ENCODE results near the gene IQGAP2.

The IQGAP2 gene

DNA sequence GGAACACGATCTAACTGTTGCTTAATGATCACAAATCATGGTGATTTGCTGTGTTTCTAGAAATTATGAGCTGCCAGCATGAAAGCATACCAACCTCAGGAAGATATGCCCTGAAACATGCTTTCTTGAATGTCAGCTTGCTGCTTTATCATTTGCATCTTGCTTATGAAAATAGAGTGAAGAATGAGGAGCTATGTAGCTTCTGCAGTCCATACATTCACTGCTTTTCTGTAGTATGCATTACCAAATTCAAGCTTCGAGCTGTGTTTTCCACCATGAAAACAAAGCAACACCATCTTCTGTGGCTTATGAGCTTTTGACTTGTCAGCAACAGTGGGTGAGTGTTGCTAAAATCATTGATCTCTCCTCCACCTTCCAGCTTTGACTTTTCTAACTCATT is 203.6 kb downstream of the IQGAP2 start:
- no peak for DNase-seq (ENCODE audit: low read depth)

DNA sequence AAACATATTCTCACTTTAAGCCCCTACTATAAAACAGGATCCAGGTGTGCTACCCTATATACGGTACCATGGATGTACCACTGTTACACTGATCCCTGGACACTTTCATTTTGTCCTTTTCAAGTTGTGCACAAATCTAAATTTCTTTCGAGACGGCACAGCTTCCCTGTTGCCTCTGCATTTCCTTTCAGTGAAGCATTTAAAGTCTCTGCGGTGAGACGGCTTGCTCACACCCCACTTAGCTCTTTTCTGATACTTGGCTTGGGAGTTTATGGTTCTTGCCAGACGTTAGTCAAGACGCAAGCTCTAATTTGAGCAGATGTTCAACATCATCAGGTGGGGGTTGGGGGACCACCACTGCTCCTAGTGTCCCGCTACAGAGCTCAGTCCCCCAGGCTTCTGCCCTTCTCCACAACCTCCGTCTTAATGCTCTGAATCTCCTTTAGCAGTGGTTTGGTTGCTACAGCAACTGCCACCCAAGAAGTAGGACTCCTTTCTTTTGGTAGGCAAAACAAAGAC is 204.3 kb downstream of the IQGAP2 start:
- DNase-seq (ENCODE audit: low read depth): no peak

DNA sequence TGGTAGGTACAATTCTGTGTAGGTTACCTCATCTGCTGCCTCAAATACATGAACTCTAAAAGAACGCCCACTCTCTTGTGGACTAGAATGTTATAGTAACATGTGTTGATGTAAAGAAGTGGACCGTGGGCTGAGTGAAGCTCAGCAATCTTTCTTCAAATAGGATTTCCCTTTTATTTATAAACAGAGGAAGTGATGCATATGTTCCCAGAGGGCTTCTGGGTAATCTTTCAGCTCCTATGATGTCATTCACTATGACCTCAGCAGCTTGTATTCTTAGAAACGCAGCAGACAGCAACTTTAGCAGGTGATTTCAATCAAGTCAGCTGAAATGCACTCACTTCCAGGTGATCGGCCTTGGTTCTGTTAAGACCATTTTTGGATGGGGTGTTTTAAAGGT is 205.7 kb downstream of the IQGAP2 start:
- DNase-seq (ENCODE audit: low read depth): no peak

DNA sequence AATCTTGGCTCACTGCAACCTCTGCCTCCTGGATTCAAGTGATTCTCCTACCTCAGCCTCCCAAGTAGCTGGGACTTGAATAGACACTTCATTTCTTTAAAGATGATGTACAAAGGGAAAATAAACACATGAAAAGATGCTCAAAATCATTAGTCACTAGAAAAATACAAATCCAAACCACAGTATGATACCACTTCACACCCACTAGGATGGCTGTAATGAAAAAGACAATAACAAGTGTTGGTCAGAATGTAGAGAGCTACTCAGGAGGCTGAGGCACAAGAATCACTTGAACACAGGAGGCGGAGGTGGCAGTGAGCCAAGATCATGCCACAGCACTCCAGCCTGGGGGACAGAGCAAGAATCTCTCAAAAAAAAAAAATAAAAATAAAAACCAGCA is 207.1 kb downstream of the IQGAP2 start:
- no peak for DNase-seq (ENCODE audit: low read depth)

DNA sequence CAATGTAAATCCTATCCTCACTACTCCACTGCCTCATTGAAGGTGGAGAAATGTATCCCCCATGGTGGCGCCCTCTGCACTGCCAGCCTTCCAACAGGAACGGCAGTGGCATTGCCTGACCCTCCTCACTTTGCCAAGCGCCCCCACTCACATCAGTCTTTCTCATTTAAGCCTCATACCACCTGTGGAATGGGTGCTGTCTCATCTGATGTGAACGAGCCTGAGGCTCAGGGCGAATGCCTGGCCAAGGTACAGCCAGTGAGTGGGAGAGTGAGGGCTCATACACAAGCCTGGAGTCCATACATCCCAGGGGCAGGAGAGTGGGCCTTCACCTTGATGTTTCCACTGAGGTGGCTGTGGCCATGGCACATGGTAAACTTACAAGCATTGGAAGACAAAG is 209.9 kb downstream of the IQGAP2 start:
- DNase-seq (ENCODE audit: low read depth): no peak

DNA sequence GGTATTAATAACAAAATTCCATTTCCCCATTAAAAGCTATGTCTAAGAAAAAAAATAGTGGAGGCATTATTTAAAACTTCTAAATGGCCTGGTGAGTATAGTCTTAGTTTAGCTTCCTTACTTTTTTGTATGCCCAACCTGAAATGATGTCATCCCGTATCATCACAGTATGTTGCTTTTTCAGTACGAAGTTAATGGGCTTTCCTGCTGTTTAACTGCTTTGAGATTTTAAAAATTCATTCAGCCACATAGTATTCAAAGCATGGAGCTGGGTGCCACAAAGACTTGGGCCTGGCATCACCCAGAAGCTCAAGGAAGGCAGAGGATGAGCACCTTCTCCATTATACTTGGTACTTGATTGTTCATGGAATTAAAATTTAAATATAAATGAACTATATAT is 212.7 kb downstream of the IQGAP2 start:
- no peak for DNase-seq (ENCODE audit: low read depth)

DNA sequence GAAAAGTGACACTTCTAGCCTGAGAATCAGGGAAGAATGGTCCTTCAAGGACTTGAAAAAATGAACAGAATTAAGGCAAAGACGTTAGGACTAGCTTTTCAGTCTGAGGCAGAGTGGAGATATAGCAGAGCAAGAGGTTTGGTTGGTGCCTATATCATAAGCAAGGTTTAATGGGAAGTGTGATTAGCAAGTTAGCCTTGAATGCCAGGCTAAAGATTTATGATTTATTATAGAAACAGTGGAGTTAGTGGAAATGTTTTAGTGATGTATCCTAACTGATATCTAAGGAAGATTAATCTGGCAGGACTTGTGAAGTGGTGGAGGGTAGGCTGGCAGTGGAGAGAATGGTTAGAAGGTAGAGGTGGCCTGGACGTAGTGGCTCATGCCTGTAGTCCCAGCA is 213.1 kb downstream of the IQGAP2 start:
- DNase-seq (ENCODE audit: low read depth): no peak

DNA sequence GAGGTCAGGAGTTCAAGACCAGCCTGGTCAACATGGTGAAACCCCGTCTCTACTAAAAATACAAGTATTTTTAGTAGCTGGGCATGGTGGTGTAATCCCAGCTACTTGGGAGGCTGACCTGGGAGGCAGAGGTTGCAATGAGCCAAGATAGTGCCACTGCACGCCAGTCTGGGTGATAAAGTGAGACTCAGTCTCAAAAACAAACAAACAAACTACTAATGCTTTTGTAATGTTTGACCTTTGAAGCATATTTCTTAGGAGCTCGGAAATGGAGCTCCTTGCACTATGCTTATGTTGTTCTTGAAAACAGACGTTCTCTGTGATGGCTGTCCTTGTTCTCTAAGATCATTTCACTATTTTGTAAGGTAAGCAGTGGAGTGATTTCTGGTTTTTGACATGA is 214.1 kb downstream of the IQGAP2 start:
- DNase-seq (ENCODE audit: low read depth): no peak

DNA sequence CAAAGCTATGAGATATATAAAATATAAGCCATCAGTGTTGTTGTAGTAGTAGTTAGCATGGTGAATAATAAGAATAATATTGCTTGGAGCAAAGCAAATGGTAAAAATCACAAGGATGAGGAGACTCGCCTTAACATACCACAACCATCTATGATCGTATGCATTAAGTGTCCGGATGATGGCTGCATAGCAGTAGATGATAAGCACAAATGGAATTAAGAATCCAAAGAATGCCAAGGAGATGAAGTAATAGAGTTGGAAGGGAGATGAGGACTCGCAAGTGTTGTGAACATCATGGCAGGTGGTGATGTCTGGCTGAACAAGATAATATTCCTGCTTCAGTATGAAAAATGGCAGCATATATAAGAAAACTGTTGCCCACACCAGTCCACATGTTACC is 214.6 kb downstream of the IQGAP2 start:
- DNase-seq (ENCODE audit: low read depth): no peak

DNA sequence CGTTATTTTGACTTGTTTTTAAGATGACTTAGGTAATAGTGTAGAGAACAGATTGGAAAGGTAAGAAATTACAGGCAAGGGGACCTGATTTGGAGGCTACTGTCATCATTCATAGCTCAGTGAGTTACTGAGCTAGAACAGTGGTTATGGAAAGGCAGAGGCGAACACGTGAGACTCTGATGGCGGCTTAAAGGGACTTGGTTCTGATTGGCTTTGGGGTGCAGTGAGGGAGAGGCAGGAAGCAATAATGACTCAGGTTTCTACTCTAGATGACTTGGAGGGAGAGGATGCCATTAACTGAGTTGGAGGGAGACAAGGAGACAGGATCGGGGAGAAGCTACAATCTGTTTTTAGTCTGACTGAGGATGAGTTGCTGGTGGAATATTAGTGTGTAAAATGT is 217.1 kb downstream of the IQGAP2 start:
- no peak for DNase-seq (ENCODE audit: low read depth)

DNA sequence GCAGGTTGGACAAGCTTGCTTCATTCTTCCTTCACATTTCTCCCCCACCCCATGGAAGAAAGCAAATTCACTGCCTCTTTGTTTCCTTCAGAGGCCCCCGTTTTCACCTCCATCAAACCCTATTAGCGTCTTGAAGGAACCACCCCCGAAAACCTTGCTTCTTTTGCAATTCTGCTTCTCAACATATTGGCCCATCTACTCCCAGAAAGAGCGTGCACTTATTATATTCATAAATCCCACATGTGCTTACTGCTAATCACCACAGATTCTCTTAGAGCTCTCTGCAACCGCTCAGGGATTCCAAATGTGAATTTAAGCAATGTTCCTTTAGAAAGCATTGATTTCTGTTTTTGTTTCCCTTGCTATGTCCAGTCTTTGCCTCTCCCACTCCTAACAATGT is 219.0 kb downstream of the IQGAP2 start:
- no peak for DNase-seq (ENCODE audit: low read depth)

DNA sequence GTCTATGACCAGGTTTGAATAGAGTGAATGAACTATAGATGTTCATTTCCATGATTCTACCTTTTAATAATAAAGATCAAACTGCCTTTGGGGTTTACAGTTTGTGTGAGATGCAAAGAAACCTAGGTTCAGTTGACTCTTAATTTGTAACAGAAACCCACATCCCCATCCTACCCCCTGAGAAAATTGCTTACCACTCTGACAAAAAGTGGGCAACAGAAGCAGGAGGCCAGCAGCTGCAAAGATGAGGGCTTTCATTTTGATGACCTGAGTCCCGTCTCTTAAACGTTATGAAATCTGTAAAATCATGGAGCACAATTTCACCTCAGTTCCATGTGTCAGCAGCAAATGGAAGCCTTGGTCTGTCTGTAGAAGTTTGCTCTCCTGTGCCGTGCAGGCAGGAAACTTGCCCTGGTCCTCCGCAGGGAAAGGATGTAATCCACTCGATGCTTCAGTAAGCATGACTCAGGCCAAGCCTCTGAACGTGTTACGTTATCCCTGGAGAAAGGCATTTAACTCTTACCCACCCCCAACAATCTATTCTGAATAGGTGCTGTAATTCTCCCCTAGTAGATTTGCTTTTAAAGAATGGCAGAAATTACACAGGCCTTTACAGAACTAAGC is 220.0 kb downstream of the IQGAP2 start, which contains the start of gene F2RL2:
Gene F2RL2 (minus strand): TSS at position 431 of the 624 bp plus-strand sequence. CDS start 173 bp downstream, at position 258.
- no peak for DNase-seq (ENCODE audit: low read depth)

DNA sequence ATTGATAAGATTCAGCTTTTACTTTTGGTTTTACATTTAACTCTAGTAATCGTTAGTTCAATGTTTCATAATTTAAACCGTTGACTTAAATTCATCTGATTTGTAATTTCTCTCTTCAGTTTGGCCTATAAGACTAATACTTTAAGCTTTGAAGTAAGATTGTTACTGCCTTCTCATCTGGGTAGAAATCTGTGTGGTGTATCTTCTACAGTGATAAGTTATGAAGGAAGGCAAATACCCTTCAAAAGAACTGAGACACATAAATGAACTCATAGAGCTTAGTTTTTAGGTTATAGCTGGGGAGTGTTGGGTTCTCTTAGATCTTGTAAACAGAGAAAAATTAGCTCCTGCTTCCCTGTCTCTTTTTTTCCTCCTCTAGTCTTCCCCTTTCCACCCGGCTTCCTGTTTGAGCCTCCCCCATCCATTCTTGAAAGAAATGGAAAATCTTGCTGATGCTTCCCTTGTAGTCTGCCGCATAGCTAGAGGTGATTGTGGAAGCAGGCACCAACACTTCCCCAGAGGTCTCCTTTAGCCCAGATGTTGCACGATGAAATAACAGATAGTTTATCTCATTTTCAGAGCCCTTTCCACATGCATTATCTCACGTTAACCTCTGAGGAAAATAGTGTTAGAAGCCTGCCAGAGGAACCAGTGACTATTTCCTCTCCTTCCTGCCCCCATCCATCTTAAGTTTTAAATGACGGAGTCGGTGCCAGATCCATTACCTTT is 222.2 kb downstream of the IQGAP2 start:
- DNase-seq (ENCODE audit: low read depth): no peak

DNA sequence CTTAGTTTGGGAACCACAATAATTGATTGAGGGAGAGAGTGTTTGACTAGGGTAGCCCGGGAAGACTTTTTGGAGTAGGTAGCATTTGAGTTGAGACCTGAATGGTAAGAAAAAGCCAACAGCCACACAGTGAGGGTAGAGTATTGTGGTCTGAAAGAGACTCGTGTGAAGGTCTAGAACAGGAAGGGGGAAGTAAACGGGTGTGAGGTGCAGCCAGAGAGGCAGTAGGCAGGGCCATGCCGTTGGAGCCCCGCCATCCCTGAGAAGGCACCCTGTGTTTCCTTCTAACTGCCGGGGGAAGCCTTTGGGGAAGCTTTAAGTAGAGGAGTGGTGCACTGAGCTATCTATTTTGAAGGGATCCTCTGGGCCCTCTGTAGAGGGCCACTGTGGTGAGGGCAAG is 223.7 kb downstream of the IQGAP2 start:
- no peak for DNase-seq (ENCODE audit: low read depth)

DNA sequence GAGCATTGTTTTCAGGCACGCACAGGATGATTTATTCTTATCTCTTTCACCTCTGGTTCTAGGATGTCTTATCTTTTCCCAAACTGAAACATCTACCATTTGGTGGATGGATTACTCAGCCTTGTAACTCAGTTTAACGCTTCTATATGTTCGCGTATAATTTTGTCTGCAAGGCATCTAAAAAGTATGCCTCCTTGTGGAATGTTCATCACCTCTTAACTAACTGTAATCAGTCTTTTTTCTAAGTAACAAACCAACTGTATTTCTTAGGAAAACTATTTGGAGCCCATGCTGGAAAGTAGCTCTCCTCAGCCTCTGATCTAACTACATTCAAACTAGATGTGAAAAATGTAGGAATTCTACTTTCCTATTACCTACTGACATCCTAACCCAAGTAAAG is 231.6 kb downstream of the IQGAP2 start:
- no peak for DNase-seq (ENCODE audit: low read depth)

DNA sequence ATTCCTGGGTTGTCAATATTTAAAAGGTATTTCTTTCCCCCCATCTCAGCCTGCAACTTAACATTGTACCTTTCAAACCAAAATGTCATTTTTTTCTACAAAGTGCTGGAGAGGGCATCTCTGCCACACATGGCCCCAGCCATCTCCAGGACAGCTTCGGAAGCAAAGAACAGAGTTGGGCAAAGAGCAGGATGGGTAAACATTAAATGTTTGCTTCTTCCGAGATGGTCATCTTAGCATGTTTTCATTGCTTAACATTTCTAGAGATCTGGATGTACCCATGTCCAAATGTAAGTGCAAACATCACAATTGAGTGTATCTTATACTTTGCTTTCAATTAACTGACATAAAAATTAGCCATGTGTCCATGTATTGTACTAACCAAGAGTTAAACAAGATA is 234.4 kb downstream of the IQGAP2 start:
- DNase-seq (ENCODE audit: low read depth): no peak

DNA sequence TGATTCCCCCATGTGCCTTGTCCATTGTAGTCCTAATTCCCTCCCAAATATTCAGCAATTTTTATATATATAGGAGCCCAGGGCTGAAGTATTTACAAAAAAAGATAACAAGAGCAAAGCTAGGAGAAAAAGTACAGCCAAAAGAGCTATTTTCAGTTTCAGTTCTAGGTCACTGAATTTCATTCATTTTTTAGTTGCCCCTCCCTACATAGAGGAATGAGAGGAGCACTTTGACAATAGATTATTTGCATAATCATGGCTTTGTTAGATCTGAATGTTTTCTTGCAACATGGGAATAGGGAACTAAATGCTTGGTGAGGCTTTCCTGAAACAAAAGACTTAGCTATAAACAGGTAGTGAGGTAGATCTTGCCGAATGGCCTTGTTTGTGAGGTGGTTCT is 235.4 kb downstream of the IQGAP2 start:
- no peak for DNase-seq (ENCODE audit: low read depth)

DNA sequence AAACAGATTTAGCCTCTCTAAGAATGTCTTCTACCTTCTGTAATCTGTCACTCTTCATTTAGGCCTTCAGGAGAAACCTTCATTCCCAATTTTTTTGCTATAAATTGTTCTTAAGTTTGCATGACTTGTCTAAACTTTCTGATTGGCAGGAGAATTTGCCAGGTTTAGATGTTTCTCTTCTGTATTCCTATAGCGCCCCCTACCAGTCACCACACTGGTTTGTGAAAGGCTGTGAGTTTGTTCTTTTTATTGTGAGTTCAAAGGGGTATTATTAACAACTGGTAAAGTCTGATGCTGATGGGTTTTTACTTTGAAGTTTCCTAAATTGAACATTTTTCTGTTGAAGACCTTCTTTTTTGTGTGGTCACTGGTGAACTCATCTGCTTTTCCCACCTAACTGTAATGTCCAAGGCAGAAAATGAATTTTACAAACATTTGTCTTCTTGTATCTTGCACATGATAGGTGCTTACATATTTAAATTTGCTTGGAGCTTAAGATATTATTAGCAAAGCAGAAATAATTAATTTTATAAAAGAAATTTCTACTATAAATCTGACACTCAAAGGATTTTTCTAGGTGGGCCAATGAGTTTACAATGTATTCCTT is 238.5 kb downstream of the IQGAP2 start:
- peak; percentile 21 for DNase-seq (ENCODE audit: low read depth)

DNA sequence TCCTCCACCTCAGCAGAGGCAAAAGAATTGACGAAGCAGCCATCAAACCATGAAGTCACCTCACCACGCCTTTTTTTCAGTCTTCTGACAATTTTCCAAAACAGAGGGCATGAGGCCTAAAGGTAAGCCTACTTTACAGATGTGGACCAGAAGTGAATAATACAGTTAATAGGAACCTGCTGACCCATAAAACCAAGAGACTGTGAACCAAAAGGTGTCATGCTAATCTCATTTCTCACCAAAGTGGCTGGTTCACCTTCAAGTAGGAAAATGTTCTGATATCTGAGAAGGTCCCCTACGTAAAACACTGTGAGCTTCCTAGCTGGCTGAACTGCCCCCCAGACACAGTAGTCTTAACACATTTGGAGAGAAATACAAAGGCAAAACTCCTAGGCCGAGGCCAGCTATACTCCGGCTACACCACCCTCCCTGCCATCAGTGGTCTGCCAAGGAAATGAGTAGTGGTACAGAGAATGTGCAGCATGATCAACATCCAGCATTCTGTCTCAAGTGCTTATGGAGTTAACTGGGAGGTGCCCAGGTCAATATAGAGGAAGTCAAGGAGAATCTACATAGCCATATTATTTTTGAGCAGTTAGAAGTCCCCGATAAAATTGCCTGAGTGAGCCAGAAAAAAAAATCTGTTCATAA is 239.4 kb downstream of the IQGAP2 start:
- no peak for DNase-seq (ENCODE audit: low read depth)

DNA sequence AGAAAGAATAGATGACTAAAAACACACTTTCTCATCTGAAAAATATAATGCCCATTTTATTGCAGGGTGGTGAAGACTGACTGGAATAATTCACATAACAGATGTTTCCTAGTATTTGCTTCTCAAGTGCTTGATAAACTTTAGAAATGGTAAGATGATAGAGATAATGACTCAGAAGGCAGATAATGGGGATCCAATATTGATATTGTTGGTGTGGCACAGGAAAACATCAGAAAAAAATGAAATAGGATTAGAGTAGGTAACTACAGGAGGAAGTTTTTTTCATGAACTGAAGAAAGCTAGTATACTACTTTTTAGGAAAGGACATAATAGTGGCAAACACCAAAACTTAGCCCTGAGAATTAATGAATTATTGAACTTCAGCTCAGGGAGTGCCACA is 240.3 kb downstream of the IQGAP2 start:
- no peak for DNase-seq (ENCODE audit: low read depth)

DNA sequence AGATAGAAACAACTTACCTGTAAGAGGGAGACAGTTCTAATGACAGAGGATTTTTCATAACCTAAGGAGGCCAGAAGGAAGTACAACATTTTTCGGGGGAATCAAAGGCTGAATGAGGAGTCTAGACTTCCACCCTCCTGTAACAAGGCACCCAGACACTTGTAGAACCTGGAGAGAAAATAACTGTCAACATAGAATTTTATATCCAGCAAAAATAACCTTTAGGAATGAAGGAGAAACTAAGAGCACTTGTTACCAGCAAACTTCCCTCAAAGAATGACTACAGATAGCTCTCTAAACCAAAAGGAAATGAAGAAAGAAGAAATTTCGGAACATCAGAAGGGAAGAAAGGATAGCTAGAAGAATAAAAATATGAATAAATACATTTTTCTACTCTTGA is 246.1 kb downstream of the IQGAP2 start:
- DNase-seq (ENCODE audit: low read depth): no peak

DNA sequence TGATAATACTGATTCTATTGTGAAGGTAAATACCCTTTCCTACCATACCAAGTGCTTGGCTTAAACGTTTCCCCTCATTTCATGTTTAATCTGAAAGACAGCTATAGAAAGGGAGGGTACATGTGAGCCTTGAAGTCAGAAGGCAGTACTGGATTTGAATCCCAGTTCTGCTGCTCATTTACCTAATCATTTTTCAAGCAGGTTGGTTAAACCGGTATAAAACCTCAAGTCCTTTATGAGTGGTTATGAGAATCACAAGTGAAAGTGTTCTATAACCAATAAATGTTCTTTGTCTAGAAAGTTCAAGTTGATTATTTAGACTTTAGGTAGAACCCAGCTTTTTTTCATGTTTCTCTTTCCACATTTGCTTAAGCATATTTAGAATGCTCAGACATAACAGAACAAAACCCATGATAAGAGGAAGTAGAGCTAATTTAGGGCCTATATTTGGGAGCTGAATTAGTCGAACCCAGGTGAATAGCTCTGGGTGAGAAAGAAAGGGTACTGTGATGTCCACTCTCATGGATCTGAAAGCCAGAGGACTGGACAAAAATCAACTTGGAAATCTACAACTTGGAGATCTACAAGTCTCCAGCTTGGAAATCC is 249.8 kb downstream of the IQGAP2 start:
- no peak for DNase-seq (ENCODE audit: low read depth)

All from activated T-helper 9 cell treated with anti-CD3 and anti-CD28 coated beads, Interleukin-2, amount 50 U/mL, for 16 hours (primary cell).